ENCODE data around the gene ERP44.

DNA sequence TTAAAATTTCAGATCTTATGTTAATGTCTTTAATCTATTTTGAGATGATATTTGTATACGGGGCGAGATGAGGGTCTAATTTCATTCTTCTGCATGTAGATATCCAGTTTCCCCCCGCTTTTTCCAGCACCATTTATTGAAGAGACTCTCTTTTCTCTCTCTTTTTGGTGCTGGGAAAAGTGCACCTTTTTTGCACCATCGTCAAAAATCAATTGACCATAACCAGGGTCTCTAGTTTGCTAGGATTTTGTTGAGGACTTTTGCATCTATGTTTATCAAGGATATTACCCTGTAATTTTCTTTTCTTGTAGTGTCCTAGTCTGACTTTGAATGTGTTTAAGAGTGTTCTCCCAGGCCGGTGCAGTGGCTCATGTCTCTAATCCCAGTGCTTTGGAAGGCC, 99.0 kb downstream of the ERP44 start:
- no peak for TF ChIP-seq POLR2A (IDR thresholded peaks at IDR 0.05)
- TF ChIP-seq, protein P1, sequence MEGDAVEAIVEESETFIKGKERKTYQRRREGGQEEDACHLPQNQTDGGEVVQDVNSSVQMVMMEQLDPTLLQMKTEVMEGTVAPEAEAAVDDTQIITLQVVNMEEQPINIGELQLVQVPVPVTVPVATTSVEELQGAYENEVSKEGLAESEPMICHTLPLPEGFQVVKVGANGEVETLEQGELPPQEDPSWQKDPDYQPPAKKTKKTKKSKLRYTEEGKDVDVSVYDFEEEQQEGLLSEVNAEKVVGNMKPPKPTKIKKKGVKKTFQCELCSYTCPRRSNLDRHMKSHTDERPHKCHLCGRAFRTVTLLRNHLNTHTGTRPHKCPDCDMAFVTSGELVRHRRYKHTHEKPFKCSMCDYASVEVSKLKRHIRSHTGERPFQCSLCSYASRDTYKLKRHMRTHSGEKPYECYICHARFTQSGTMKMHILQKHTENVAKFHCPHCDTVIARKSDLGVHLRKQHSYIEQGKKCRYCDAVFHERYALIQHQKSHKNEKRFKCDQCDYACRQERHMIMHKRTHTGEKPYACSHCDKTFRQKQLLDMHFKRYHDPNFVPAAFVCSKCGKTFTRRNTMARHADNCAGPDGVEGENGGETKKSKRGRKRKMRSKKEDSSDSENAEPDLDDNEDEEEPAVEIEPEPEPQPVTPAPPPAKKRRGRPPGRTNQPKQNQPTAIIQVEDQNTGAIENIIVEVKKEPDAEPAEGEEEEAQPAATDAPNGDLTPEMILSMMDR (IDR thresholded peaks at IDR 0.05): no peak
